Measurements from ENCODE around the gene INTS1.
"Not testable (repeated sequence)": the region's sequence is repeated elsewhere in the genome, so short reads cannot be mapped to it uniquely, and the experiment has no call there.

INTS1 gene

GRCh38 chr7:1444214-1444924, 59.8 kb downstream of the INTS1 start:
- no peak for DNase-seq

GRCh38 chr7:1443587-1444200, 60.5 kb downstream of the INTS1 start:
- not testable (repeated sequence) for DNase-seq

- DNase-seq = no peak
Observed at GRCh38 chr7:1442355-1443124, 61.6 kb downstream of the INTS1 start.

- no peak for DNase-seq
Observed at GRCh38 chr7:1441615-1442354, 62.4 kb downstream of the INTS1 start.

GRCh38 chr7:1440620-1441019, 63.6 kb downstream of the INTS1 start:
- DNase-seq = no peak

GRCh38 chr7:1439373-1440363, 64.5 kb downstream of the INTS1 start:
- no peak for DNase-seq

GRCh38 chr7:1438821-1439220, 65.4 kb downstream of the INTS1 start:
- no peak for DNase-seq

- DNase-seq = no peak
Observed at GRCh38 chr7:1438208-1438607, 66.0 kb downstream of the INTS1 start.

GRCh38 chr7:1437155-1437880, 66.9 kb downstream of the INTS1 start:
- no peak for DNase-seq

- DNase-seq = no peak
Observed at GRCh38 chr7:1436608-1437007, 67.6 kb downstream of the INTS1 start.

- no peak for DNase-seq
Observed at GRCh38 chr7:1434891-1435670, 69.1 kb downstream of the INTS1 start.

- no peak for DNase-seq
Observed at GRCh38 chr7:1434165-1434718, 69.9 kb downstream of the INTS1 start.

- no peak for DNase-seq
Observed at GRCh38 chr7:1433128-1433920, 70.9 kb downstream of the INTS1 start.

GRCh38 chr7:1432411-1433082, 71.6 kb downstream of the INTS1 start:
- DNase-seq = peak; percentile 32

- DNase-seq = no peak
Observed at GRCh38 chr7:1431634-1432380, 72.4 kb downstream of the INTS1 start.

- DNase-seq = no peak
Observed at GRCh38 chr7:1431226-1431625, 73.0 kb downstream of the INTS1 start.

- DNase-seq = no peak
Observed at GRCh38 chr7:1430056-1430845, 73.9 kb downstream of the INTS1 start.
